B cell (primary cell): ENCODE results near the gene TGM3. TPM values are rescaled to one million over a fixed set of nuclear protein-coding genes. Genes with fewer than 3 reads are reported as not detected.

Source experiments
- ATAC-seq: fragments of 200-7000 bp; cut with Tn5 transposase; one replicate; pipeline ENCODE4 v1.10.0; 2021; ENCODE audit warnings: low read depth, mild to moderate bottlenecking, moderate number of reproducible peaks, moderate library complexity
- CTCF ChIA-PET: fragments of 350-600 bp; sonication (Branson Sonifier 250); formaldehyde crosslinking; loops from one replicate; lab custom pipeline; 2021; ENCODE audit warnings: antibody characterized with exemption, inconsistent platforms; lab: Charles Lee
- POLR2A ChIA-PET: fragments of 350-600 bp; sonication (Branson Sonifier 250); formaldehyde crosslinking; loops from one replicate; lab custom pipeline; 2021; ENCODE audit warnings: antibody characterized with exemption; lab: Charles Lee
- DNase-seq: peaks from one replicate; pipeline ENCODE4 v3.0.0; 2013
- H2AFZ ChIP-seq: 2 replicates; pipeline ENCODE4 v1.6.1; 2012; ENCODE audit warnings: mild to moderate bottlenecking, low read depth, low read length; ENCODE audit not compliant: insufficient read depth, poor library complexity, severe bottlenecking
- H3K27ac ChIP-seq, 2 donors: 1 replicate in 1 of 2; 2 replicates in 1 of 2; pipeline ENCODE4 v1.5.1; 2012 to 2013; ENCODE audit warnings: low read length in 2 of 2, mild to moderate bottlenecking in 2 of 2, moderate library complexity in 1 of 2
- H3K27me3 ChIP-seq, 4 experiments: fragments of 200-600 bp in 1 of 4; sonication (generic) in 1 of 4; replicated peaks in 1 of 4; 1 replicate in 2 of 4; 2 replicates in 2 of 4; pipeline versions ENCODE4 v1.6.1 to v1.7.0; 2013 to 2016; ENCODE audit warnings: low read length in 3 of 4, mild to moderate bottlenecking in 2 of 4, mixed read lengths in 1 of 4, moderate library complexity in 1 of 4; ENCODE audit not compliant: insufficient read depth in 4 of 4, control insufficient read depth in 3 of 4; ENCODE audit errors: control extremely low read depth in 1 of 4
- H3K36me3 ChIP-seq, 2 experiments: replicated peaks in 1 of 2; 1 replicate in 1 of 2; 2 replicates in 1 of 2; pipeline versions ENCODE4 v1.6.1 to v1.7.1; 2013; ENCODE audit warnings: low read length in 1 of 2; ENCODE audit not compliant: insufficient read depth in 2 of 2, control insufficient read depth in 1 of 2; ENCODE audit errors: control extremely low read depth in 1 of 2, extremely low read depth in 1 of 2
- H3K4me1 ChIP-seq, 2 donors: fragments of 200-600 bp in 1 of 2; sonication (generic) in 1 of 2; 1 replicate in 1 of 2; 2 replicates in 1 of 2; pipeline versions ENCODE4 v1.5.1 to v1.6.1; 2013 to 2017; ENCODE audit warnings: low read length in 2 of 2; ENCODE audit not compliant: control insufficient read depth in 2 of 2, insufficient read depth in 2 of 2
- H3K4me2 ChIP-seq: replicated peaks from 2 replicates; pipeline ENCODE3; 2012; ENCODE audit warnings: mild to moderate bottlenecking, low read depth, low read length; ENCODE audit not compliant: poor library complexity, severe bottlenecking
- H3K4me3 ChIP-seq, 5 experiments: fragments of 200-600 bp in 1 of 5; sonication (generic) in 1 of 5; 1 replicate in 3 of 5; 2 replicates in 2 of 5; pipeline versions ENCODE4 v1.5.1 to v1.7.0; 2011 to 2016; ENCODE audit warnings: low read length in 4 of 5, mild to moderate bottlenecking in 4 of 5, low read depth in 2 of 5, control low read depth in 1 of 5, moderate library complexity in 1 of 5; ENCODE audit not compliant: insufficient read depth in 1 of 5; ENCODE audit errors: control extremely low read depth in 1 of 5, extremely low read depth in 1 of 5
- H3K79me2 ChIP-seq: fragments of 200-600 bp; sonication (generic); one replicate; pipeline ENCODE4 v1.6.0; 2016; ENCODE audit warnings: low read length; ENCODE audit not compliant: control insufficient read depth, insufficient read depth
- H3K9ac ChIP-seq: fragments of 200-600 bp; sonication (generic); 2 replicates; pipeline ENCODE4 v1.6.1; 2017; ENCODE audit warnings: mild to moderate bottlenecking, low read length, moderate library complexity
- H3K9me3 ChIP-seq, 3 donors: one replicate each; pipeline versions ENCODE4 v1.6.1 to v1.7.1; 2013; ENCODE audit warnings: low read length in 2 of 3; ENCODE audit not compliant: control insufficient read depth in 2 of 3, insufficient read depth in 1 of 3; ENCODE audit errors: control extremely low read depth in 1 of 3
- H4K20me1 ChIP-seq: 2 replicates; pipeline ENCODE4 v1.6.0; 2012; ENCODE audit warnings: mild to moderate bottlenecking, low read length; ENCODE audit not compliant: insufficient read depth, control insufficient read depth, poor library complexity, severe bottlenecking
- H3K27ac Mint-ChIP-seq: one replicate; pipeline ENCODE4 v1.8.0; 2021; ENCODE audit warnings: mixed read lengths
- H3K27me3 Mint-ChIP-seq: one replicate; pipeline ENCODE4 v1.8.0; 2021; ENCODE audit warnings: mixed read lengths
- H3K4me1 Mint-ChIP-seq: one replicate; pipeline ENCODE4 v1.8.0; 2021; ENCODE audit warnings: mixed read lengths
- H3K4me3 Mint-ChIP-seq: one replicate; pipeline ENCODE4 v1.8.0; 2021; ENCODE audit warnings: mixed read lengths
- H3K9me3 Mint-ChIP-seq: one replicate; pipeline ENCODE4 v1.8.0; 2022; ENCODE audit warnings: mixed read lengths; ENCODE audit not compliant: insufficient read depth
- EZH2 ChIP-seq: IDR thresholded peaks from 2 replicates; pipeline ENCODE4 v1.6.1; 2012; ENCODE audit warnings: borderline replicate concordance, low read depth, mild to moderate bottlenecking, moderate library complexity, low read length; ENCODE audit not compliant: insufficient read depth, poor library complexity, severe bottlenecking
- WGBS: methylation state at CpG from one replicate; pipeline ENCODE4 v1.1.5; 2013; ENCODE audit warnings: missing lambda C conversion rate; ENCODE audit not compliant: insufficient coverage; 5-methylcytosine and 5-hydroxymethylcytosine counted together
- intact Hi-C: fragments of 100-400 bp; cut with micrococcal nuclease; formaldehyde crosslinking; loops from one replicate; pipeline ENCODE4 v1.10.0; 2022
- polyA plus RNA-seq: library from polyadenylated mRNA; depleted of rRNA; stranded (reverse); fragments of >200 nt; gene quantifications from 2 replicates; pipeline ENCODE4 v1.2.3, GENCODE V29; 2012
- total RNA-seq, 2 donors: library from RNA; stranded (reverse); fragments of 120-200 nt in 1 of 2; gene quantifications; 1 replicate in 1 of 2; 2 replicates in 1 of 2; pipeline versions ENCODE4 v1.2.3 to v1.2.4, GENCODE V29; 2013 to 2022
- TF ChIP-seq, protein P1 (sequence below): fragments of 200-600 bp; IDR thresholded peaks from one replicate; pipeline ENCODE4 v1.8.0; 2022; ENCODE audit warnings: antibody characterized with exemption, mild to moderate bottlenecking

The TGM3 gene
- total and polyA plus RNA-seq, 2 donors (not counting 1 experiment from before 2014, with no cell fraction given), result not detected

DNA sequence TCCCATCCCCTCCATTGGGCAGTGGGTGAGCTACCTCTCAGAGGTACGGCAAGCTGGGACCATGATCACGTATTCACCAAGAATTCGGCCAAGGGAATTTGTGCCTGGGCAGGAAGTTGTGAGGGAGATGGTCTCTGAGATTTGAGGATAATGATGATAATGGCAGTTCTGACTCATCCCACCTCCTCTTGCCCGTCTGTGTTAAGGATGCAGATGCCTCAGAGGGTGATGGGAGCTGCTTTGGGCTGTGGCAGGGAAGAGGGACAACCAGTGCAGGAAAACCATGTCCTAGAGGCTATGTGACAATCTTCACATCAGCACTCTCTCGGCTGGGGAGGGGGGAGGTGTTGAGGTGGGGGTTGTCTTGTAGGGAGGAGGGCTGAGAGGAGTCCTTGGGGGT lies 89.2 kb downstream of the TGM3 start:
- TF ChIP-seq, protein P1, sequence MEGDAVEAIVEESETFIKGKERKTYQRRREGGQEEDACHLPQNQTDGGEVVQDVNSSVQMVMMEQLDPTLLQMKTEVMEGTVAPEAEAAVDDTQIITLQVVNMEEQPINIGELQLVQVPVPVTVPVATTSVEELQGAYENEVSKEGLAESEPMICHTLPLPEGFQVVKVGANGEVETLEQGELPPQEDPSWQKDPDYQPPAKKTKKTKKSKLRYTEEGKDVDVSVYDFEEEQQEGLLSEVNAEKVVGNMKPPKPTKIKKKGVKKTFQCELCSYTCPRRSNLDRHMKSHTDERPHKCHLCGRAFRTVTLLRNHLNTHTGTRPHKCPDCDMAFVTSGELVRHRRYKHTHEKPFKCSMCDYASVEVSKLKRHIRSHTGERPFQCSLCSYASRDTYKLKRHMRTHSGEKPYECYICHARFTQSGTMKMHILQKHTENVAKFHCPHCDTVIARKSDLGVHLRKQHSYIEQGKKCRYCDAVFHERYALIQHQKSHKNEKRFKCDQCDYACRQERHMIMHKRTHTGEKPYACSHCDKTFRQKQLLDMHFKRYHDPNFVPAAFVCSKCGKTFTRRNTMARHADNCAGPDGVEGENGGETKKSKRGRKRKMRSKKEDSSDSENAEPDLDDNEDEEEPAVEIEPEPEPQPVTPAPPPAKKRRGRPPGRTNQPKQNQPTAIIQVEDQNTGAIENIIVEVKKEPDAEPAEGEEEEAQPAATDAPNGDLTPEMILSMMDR, result no peak
- TF ChIP-seq EZH2, result no peak
- no peak overlapping the region for H3K4me2 ChIP-seq
- Mint-ChIP-seq H3K27me3 (peaks cover 14% of the 10 kb centered on the region), H3K4me1 (peaks cover 2% of the 10 kb centered on the region), H3K4me3 (no peak overlapping the region), H3K9me3 (peaks cover 5% of the 10 kb centered on the region), H3K27ac (no peak overlapping the region)
- ChIA-PET CTCF (interaction anchor here (1.5 kb wide), 1 partner anchor 14 kb away, joined by 3 read pairs; no protein-coding TSS in a partner anchor), POLR2A (no interaction called here)
- H3K36me3 ChIP-seq, result no peaks in the 10 kb centered on the region
- H3K27me3 ChIP-seq, result peaks cover 0 to 4% (median 0%) of the 10 kb centered on the region in 4 experiments
- H4K20me1 ChIP-seq, result no peaks in the 10 kb centered on the region
- H3K79me2 ChIP-seq, result no peaks in the 10 kb centered on the region
- no peak for DNase-seq
- ATAC-seq, result no peak
- intact Hi-C loops, result no loop called here
- H3K9me3 ChIP-seq, result peaks cover 2 to 19% (median 7%) of the 10 kb centered on the region in 3 donors
- no peaks in the 10 kb centered on the region for H3K4me1 ChIP-seq
- no peak overlapping the region for H3K27ac ChIP-seq
- 93% methylated on average over 3 of the region's 5 CpGs for WGBS
- H3K4me3 ChIP-seq, result no peak overlapping the region
- no peak overlapping the region for H3K9ac ChIP-seq
- no peak overlapping the region for H2AFZ ChIP-seq

- Histone ChIP-seq H3K4me1 (peaks cover 0 to 1% of the 10 kb centered on the region in 2 donors), H3K36me3 (no peaks in the 10 kb centered on the region), H3K4me3 (no peak overlapping the region), H3K27me3 (peaks cover 0 to 4% (median 0%) of the 10 kb centered on the region in 4 experiments), H3K4me2 (no peak overlapping the region), H2AFZ (no peak overlapping the region), H3K9me3 (peaks cover 2 to 19% (median 7%) of the 10 kb centered on the region in 3 donors), H3K27ac (no peak overlapping the region), H3K9ac (no peak overlapping the region), H3K79me2 (no peaks in the 10 kb centered on the region), H4K20me1 (no peaks in the 10 kb centered on the region)
- Mint-ChIP-seq H3K9me3 (peaks cover 5% of the 10 kb centered on the region), H3K27ac (no peak overlapping the region), H3K4me1 (peaks cover 2% of the 10 kb centered on the region), H3K27me3 (peaks cover 14% of the 10 kb centered on the region), H3K4me3 (no peak overlapping the region)
- TF ChIP-seq, protein P1, result no peak
- no CpG with 5 or more reads among the region's 6 CpGs for WGBS
- DNase-seq, result no peak
- intact Hi-C loops, result no loop called here
- ATAC-seq, result no peak
- ChIA-PET POLR2A (no interaction called here), CTCF (interaction anchor here (1.5 kb wide), 1 partner anchor 14 kb away, joined by 3 read pairs; no protein-coding TSS in a partner anchor)
Observed at GRCh38 chr20:2385496-2385895, 89.7 kb downstream of the TGM3 start.
